GM21423 (cell line): ENCODE measurements around the gene BARX2.

Experiments
- ATAC-seq: cut with Tn5 transposase; IDR thresholded peaks from one replicate; pipeline ENCODE4 v1.9.1; 2021; ENCODE audit warnings: mild to moderate bottlenecking, moderate library complexity; ENCODE audit not compliant: unreplicated experiment

Gene BARX2

GRCh38 chr11:129373489-129373953 lies 2.1 kb upstream of the BARX2 start:
- ATAC-seq, result no peak

- no peak for ATAC-seq
Measured at GRCh38 chr11:129374081-129374992, 1.3 kb upstream of the BARX2 start.

DNA sequence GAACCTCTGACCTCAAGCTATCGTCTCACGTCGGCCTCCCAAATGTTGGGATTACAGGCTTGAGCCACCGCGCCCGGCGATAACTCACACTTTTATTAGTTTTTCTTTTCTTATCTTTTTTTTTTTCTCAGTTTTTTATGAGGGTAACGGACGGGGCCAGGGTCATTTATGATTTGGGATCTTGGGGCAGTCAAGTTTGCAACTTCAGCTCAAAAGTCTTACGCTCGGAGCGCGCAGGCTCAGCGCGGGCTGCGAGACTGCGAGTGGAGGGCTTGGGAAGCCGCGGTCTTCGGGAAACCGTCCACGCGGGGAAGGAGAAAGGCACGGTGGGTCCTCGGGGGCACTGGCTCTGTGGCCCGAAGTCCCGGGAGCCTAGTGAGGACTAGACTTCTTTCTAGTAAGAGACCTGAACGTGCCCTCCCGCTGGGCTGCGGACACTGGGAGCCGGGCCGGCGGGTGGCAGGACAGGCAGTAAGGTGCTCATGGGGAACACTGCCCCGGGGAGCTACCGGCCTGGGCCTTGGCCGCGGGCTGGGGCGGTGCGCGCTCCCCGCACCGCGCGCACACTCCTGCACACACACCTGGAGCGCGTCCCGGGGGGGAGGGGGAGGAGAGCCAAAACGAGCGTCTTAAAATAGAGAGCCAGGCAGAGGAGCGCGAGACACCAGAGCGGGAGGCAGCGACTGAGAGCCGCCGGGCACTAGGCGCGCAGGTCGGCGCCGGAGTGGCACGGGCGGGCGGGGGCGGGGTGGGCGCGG lies 476 bp upstream of the BARX2 start:
- no peak for ATAC-seq

- ATAC-seq, result no peak
Measured at GRCh38 chr11:129376658-129377341, 1.2 kb downstream of the BARX2 start.

GRCh38 chr11:129377739-129378138 lies 2.1 kb downstream of the BARX2 start:
- ATAC-seq, result no peak

- no peak for ATAC-seq
Measured at GRCh38 chr11:129380413-129380812, 4.8 kb downstream of the BARX2 start.

DNA sequence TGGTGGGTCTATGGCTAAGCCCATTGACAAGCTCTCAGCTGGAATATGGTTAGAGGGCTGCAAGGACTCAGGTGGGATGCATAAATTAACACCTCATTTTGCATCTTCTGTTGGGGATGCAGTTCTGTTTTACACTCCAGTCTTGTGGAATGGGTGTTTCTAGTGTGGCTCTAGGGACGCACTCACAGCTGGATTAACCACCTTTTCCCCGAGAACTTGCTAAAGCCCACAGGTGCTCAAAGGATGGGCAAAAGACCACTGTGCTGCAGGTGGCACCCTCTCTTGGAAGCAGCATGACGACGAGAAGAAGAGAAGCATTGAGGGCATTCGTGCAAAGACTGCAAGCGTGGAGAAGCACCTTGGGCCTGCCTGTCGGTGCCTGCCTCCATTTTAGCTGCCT lies 6.9 kb downstream of the BARX2 start:
- no peak for ATAC-seq

DNA sequence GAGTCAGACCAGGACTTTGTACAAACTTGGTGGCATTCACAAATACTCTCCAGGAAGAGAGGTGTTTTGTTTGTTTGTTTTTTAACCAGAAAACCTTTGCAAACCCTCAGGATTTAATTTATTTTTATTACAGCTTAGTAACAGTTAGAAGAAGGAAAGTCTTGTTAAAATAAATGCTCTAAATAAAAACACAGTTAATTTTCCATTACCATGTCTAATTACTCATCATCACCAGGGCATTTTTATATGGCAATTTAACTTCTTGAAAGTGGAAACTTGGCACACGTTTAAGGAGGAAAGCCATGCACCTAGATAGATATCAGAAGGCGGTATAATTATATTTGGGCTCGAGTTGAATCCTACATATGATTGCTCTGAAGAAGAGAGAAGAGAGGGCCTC lies 7.4 kb downstream of the BARX2 start:
- ATAC-seq, result no peak

DNA sequence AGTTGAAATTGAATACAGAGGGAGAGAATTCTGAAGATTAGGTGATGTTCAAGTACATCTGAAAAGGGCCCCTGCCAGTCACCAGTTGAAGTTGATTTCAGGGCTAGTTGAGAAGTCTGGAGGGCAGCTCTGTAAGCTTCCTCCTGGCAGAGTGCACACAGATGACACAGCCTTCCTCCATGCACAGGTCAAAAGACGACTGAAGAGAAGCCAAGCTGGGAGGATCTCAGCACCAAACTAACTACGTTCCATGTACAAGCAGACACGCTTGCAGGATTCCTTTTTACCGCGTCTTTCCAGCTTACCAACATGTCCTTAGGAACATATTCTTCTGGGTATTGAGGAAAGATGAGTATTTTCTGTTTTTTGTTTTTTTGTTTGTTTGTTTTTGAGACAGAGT lies 7.9 kb downstream of the BARX2 start:
- ATAC-seq, result no peak

- no peak for ATAC-seq
Measured at GRCh38 chr11:129384415-129384814, 8.8 kb downstream of the BARX2 start.

GRCh38 chr11:129385801-129386200 lies 10.2 kb downstream of the BARX2 start:
- no peak for ATAC-seq

DNA sequence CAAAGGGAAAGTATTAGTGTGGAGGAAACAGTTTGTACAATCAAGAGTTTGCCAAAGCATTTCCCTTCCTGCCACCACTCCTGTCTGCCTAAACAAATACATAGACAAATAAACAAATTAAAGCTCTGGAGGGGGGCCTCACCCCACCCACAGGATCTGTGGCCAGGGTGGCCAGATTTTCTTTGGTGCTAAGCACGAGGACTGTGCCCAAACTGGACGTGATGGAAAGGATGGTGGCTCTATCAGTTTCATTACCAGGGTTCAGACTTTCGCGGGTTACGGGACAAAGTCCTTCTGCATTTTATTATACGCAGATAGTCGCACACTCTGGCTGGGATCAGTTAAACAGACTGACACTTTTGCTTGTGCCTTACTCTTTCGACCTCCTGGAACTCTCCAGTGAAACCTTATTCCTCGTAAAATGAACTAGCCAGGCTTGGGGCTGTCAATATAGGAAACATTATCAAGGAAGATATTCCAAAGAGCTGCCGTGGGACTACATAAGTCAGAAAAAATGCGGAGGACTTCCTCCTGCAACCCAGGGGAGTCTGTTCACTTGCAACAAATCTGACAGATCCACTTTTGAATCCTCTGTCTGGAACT lies 11.2 kb downstream of the BARX2 start:
- ATAC-seq, result no peak

DNA sequence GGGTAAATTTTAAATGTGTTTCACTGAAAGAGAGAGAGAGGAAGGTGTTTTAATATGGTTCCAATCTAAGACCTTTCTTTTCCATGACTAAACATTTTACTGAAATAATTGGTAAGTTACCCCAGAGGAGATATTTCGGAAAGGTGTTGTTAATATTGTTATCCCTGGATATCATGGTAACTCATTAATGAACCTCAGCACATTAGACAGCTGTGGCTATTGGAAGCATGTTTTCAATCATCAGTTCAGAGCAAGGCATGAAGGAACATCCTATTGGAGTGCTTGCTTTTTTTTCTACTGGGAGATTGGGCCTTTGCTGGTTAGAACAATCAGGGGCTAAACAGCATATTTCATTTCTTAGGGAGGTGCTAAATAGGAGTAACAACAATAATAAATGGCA lies 11.8 kb downstream of the BARX2 start:
- no peak for ATAC-seq

DNA sequence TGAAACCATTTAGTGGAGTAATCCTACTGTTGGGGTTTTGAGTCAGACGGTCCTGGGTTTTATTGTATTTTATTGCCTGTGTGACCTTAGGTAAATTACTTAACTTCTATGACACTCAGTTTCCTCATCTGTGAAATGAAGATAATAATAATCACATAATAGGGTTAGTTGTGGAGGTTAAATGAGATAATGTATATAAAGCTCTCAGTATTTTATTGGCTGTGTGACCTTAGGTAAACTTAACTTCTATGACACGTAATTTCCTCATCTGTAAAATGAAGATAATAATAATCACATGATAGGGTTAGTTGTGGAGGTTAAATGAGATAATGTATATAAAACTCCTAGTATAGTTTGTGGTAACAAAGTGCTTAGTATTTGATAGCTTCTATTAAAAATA lies 13.2 kb downstream of the BARX2 start:
- no peak for ATAC-seq

- no peak for ATAC-seq
Measured at GRCh38 chr11:129390303-129390821, 14.7 kb downstream of the BARX2 start.

DNA sequence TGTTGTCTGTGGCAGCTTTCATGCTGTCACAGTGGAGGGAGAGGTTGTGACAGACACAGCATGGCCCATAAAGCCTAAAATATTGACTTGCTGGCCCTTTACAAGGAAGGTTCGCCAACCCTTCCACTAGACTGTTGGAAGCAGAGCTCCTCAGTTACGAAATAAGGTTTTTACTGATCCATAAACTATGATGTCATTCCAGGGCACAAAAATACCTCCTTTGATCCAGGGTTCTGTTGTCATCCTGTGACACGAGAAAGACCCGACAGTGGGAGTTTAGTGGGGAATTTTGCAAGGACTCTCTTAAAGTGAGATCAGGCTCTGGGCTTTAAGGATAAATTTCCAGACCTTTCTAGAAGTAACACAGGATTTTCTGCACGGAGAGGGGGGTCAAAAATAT lies 15.7 kb downstream of the BARX2 start:
- ATAC-seq, result no peak

GRCh38 chr11:129391821-129392220 lies 16.2 kb downstream of the BARX2 start:
- no peak for ATAC-seq

GRCh38 chr11:129392995-129393394 lies 17.3 kb downstream of the BARX2 start:
- ATAC-seq, result no peak

- no peak for ATAC-seq
Measured at GRCh38 chr11:129394709-129395108, 19.1 kb downstream of the BARX2 start.

DNA sequence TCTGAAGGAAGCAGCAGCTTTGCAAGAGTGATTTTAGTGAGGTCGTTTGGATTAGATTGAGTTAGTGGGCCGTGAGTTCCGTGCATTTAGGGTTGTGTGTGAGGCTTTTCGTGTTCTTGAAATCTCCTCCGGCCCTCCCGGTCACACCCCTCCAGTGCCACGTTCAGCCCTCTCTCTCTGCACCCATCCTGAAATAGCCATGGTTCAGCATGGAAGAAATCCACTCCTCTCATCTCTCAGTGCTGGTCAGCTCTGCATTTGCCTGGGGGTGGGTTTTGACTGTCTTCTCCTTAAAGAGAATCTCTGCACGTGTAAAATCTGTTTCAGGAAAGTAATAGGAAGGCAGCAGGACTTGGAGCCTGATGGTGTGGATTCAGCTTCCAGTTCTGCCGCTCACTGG lies 19.8 kb downstream of the BARX2 start:
- no peak for ATAC-seq

GRCh38 chr11:129395883-129396282 lies 20.2 kb downstream of the BARX2 start:
- ATAC-seq, result no peak
